K562 (cell line): ENCODE data around the gene IL20. TPM values are rescaled to one million over a fixed set of nuclear protein-coding genes. Genes with fewer than 3 reads are reported as not detected.

Experiments
- CHAMP1 ChIP-seq: fragments of 450-650 bp; IDR thresholded peaks from 2 replicates; pipeline ENCODE4 v1.6.1; 2016; ENCODE audit warnings: mild to moderate bottlenecking
- CHD2 ChIP-seq: IDR thresholded peaks from 2 replicates; pipeline ENCODE4 v1.6.1; 2011; ENCODE audit warnings: low read depth, low read length
- CREM ChIP-seq: IDR thresholded peaks from 2 replicates; pipeline ENCODE4 v1.6.1; 2014; ENCODE audit warnings: antibody characterized with exemption, low read depth
- ETV6 ChIP-seq, 3 experiments: fragments of 150-350 bp in 1 of 3; sonication (generic) in 1 of 3; formaldehyde crosslinking in 1 of 3; IDR thresholded peaks; 2 replicates each; pipeline versions ENCODE4 v1.6.1 to v1.8.0; 2014 to 2022; ENCODE audit warnings: borderline replicate concordance in 2 of 3, low read depth in 2 of 3, antibody characterized with exemption in 1 of 3, low read length in 1 of 3, mild to moderate bottlenecking in 1 of 3, missing genetic modification reagents in 1 of 3
- FOXP1 ChIP-seq: sonication (generic); formaldehyde crosslinking; IDR thresholded peaks from 2 replicates; pipeline ENCODE4 v1.8.0; 2022; ENCODE audit warnings: mild to moderate bottlenecking, missing genetic modification reagents
- GATA2 ChIP-seq: sonication (generic); formaldehyde crosslinking; IDR thresholded peaks from 2 replicates; pipeline ENCODE4 v1.4.0; 2020; ENCODE audit warnings: mild to moderate bottlenecking, missing genetic modification reagents
- HNRNPK ChIP-seq: fragments of 200-400 bp; formaldehyde crosslinking; IDR thresholded peaks from one replicate; pipeline ENCODE4 v1.6.1; 2018; ENCODE audit warnings: mild to moderate bottlenecking, low read depth, low read length; ENCODE audit not compliant: poor library complexity, severe bottlenecking
- MNT ChIP-seq, 2 experiments: fragments of 450-650 bp; conservative IDR thresholded peaks; 2 replicates each; pipeline ENCODE4 v1.6.1; 2017; ENCODE audit warnings: mild to moderate bottlenecking in 2 of 2, moderate library complexity in 2 of 2
- PURB ChIP-seq: sonication (generic); formaldehyde crosslinking; IDR thresholded peaks from 2 replicates; pipeline ENCODE4 v1.9.0; 2021; ENCODE audit warnings: low read depth, mild to moderate bottlenecking, missing genetic modification reagents
- SMAD4 ChIP-seq: fragments of 250-450 bp; sonication (Bioruptor Pico); conservative IDR thresholded peaks from 2 replicates; pipeline ENCODE4 v1.8.0; 2021; ENCODE audit warnings: inconsistent platforms, mild to moderate bottlenecking, moderate library complexity
- SMARCE1 ChIP-seq: fragments of 450-650 bp; IDR thresholded peaks from 2 replicates; pipeline ENCODE4 v1.7.1; 2016; ENCODE audit warnings: mild to moderate bottlenecking
- ZFP1 ChIP-seq: fragments of 450-650 bp; formaldehyde crosslinking; IDR thresholded peaks from 2 replicates; pipeline ENCODE4 v1.4.0; 2020; ENCODE audit warnings: mild to moderate bottlenecking, mixed read lengths
- ZNF644 ChIP-seq: fragments of 200-800 bp; sonication (Bioruptor generic); IDR thresholded peaks from 2 replicates; pipeline ENCODE4 v1.6.1; 2016; ENCODE audit warnings: low read depth, missing genetic modification characterization, missing compliant biosample characterization
- polyA plus RNA-seq, 8 experiments: library from polyadenylated mRNA; depleted of rRNA in 4 of 8; stranded (reverse) in 5 of 8; unstranded in 3 of 8; fragments of >200 nt; fragmentation: Nextera tagmentation in 2 of 8; fragmentation: Illumina TruSeq in 1 of 8; extraction: Ambion mirVana in 2 of 8; extraction: Trizol in 1 of 8; gene quantifications; 2 replicates each; pipeline versions ENCODE4 v1.2.1 to v1.2.3, GENCODE V29; 2011 to 2014; ENCODE audit warnings: inconsistent platforms in 1 of 8, missing spikeins in 1 of 8
- total RNA-seq, 7 experiments: library from RNA; depleted of rRNA in 6 of 7; stranded (reverse); fragments of >200 nt in 6 of 7; fragmentation: Illumina TruSeq in 2 of 7; extraction: Trizol in 2 of 7; gene quantifications; 2 replicates each; pipeline versions ENCODE4 v1.2.1 to v1.2.3, GENCODE V29; 2011 to 2021; ENCODE audit warnings: low replicate concordance in 1 of 7
- TF ChIP-seq, protein P1 (sequence below): sonication (generic); formaldehyde crosslinking; IDR thresholded peaks from 2 replicates; pipeline ENCODE4 v1.8.1; 2023; ENCODE audit warnings: mild to moderate bottlenecking, missing genetic modification reagents
- TF ChIP-seq, protein P2 (sequence below), 2 experiments: fragments of 250-450 bp in 1 of 2; fragments of 450-650 bp in 1 of 2; sonication (Bioruptor Pico) in 1 of 2; IDR thresholded peaks; 2 replicates each; pipeline versions ENCODE4 v1.6.1 to v1.8.0; 2016 to 2021; ENCODE audit warnings: mild to moderate bottlenecking in 2 of 2, moderate library complexity in 2 of 2, missing compliant biosample characterization in 1 of 2, missing genetic modification characterization in 1 of 2

The IL20 gene
- total and polyA plus RNA-seq, 9 of the 15 experiments (the other 6 are each of a cell fraction or from before 2014, with no cell fraction given): not detected

GRCh38 chr1:206907304-206907991 lies 42.0 kb downstream of the IL20 start (continued):
- TF ChIP-seq, protein P1, sequence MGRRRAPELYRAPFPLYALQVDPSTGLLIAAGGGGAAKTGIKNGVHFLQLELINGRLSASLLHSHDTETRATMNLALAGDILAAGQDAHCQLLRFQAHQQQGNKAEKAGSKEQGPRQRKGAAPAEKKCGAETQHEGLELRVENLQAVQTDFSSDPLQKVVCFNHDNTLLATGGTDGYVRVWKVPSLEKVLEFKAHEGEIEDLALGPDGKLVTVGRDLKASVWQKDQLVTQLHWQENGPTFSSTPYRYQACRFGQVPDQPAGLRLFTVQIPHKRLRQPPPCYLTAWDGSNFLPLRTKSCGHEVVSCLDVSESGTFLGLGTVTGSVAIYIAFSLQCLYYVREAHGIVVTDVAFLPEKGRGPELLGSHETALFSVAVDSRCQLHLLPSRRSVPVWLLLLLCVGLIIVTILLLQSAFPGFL (CRISPR knock-in tag): no peak
- TF ChIP-seq CHD2 (no peak), ZNF644 (tag) (no peak), FOXP1 (0 out of 2 replicates have a peak, but pooled peaks have one; percentile 45), SMAD4 (CRISPR knock-in tag) (peak; percentile 65), PURB (no peak), ZFP1 (no peak), GATA2 (no peak), CHAMP1 (no peak), HNRNPK (no peak), SMARCE1 (no peak), MNT (conservative IDR thresholded peaks at IDR 0.05) (no peak), ETV6 (IDR thresholded peaks at IDR 0.05; ENCODE audit: borderline replicate concordance in 1 of 2, low read depth in 2 of 2, low read length in 1 of 2) (no peak), ETV6 (CRISPR knock-in tag; IDR thresholded peaks at IDR 0.05; ENCODE audit: borderline replicate concordance) (no peak), CREM (0 out of 2 replicates have a peak, but pooled peaks have one; percentile 22)
- TF ChIP-seq, protein P2, sequence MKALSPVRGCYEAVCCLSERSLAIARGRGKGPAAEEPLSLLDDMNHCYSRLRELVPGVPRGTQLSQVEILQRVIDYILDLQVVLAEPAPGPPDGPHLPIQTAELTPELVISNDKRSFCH (CRISPR knock-in tag; IDR thresholded peaks at IDR 0.05): no peak
- TF ChIP-seq, protein P2 (tag; IDR thresholded peaks at IDR 0.05): no peak
